ENCODE results near the gene MYBPC2.

DNA sequence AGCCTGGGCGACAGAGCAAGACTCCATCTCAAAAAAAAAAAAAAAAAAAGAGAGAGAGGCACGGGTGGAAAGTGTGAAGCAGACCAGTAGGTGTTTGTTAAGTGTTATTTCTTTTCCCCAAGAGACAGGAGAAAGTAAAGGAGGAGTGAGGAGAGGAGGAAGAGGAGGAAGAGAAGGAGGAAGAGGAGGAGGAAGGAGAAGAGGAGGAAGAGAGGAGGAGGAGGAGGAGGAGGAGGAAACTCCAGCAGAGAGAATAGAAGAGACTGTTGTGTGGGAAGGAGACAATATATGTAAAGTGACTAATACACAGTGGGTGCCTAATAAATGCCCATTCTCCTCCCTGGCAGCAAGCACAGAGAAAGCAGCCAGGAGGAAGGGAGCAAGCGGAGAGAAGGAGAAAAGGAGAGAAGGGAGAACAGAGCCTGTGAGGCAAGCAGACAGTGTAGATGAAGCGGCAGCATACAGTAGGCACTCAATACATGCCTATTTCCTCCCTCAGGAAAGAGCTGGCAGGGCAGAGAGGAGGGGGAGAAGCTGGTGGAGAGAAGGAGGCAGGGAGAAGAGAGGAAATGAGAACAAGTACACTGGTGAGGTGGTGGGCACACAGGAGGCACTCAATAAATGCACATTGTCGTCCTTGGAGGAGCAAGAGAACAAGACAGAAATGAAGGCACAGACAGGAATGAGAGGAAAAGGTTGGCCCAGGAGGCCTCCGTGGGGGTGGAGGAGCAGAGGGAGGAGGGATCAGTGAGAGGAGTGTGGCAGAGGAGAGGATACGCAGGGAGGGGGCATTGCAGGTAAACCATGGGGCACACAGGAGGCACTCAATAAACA, 61.7 kb downstream of the MYBPC2 start:
- no peak for TF ChIP-seq SUZ12 (IDR thresholded peaks at IDR 0.05; ENCODE audit: extremely low read depth, insufficient read depth, insufficient read length)
- TF ChIP-seq YY1 (IDR thresholded peaks at IDR 0.05; ENCODE audit: insufficient read depth, insufficient read length): no peak
- no peak for TF ChIP-seq ZNF274 (IDR thresholded peaks at IDR 0.05; ENCODE audit: low read depth, low read length)

Measured in NT2/D1 (cell line).